Measurements from ENCODE around the gene ELAVL2.

DNA sequence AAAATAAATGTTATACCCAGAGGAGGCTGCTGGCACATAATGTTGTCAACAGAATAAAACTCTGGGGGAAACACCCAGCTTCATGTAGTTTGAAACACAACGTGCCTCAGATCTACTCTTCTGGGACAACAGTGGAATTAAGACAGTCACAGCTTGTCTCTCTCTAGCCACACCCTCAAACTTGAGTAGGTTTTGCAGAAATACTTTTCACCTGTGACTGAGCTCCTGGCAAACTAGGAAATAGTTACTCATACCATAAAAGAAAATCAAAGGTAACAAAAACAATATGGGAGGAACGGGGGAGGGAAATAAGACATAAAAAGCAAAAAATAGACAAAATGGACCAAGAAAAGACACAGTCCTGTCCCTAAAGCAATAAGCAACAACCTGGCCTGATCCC, 14.4 kb downstream of the ELAVL2 start:
- TF ChIP-seq, protein P1, sequence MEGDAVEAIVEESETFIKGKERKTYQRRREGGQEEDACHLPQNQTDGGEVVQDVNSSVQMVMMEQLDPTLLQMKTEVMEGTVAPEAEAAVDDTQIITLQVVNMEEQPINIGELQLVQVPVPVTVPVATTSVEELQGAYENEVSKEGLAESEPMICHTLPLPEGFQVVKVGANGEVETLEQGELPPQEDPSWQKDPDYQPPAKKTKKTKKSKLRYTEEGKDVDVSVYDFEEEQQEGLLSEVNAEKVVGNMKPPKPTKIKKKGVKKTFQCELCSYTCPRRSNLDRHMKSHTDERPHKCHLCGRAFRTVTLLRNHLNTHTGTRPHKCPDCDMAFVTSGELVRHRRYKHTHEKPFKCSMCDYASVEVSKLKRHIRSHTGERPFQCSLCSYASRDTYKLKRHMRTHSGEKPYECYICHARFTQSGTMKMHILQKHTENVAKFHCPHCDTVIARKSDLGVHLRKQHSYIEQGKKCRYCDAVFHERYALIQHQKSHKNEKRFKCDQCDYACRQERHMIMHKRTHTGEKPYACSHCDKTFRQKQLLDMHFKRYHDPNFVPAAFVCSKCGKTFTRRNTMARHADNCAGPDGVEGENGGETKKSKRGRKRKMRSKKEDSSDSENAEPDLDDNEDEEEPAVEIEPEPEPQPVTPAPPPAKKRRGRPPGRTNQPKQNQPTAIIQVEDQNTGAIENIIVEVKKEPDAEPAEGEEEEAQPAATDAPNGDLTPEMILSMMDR (IDR thresholded peaks at IDR 0.05), result no peak
- TF ChIP-seq POLR2A (IDR thresholded peaks at IDR 0.05), result no peak

All from Peyer's patch (tissue), 4 donors.